ENCODE results near the gene EFNB2. TPM values are rescaled to one million over a fixed set of nuclear protein-coding genes. Genes with fewer than 3 reads are reported as not detected.
A peak's percentile ranks its signal among the peaks of the same experiment; 100 is the strongest.

The EFNB2 gene
- total RNA-seq, 4 donors from 2014 or later = 46.8 to 84.2 (median 77.6) TPM

GRCh38 chr13:106520251-106521054 lies 15.0 kb downstream of the EFNB2 start:
- WGBS, 2 donors (ENCODE audit: low coverage in 1 of 2) = 38 to 53% methylated on average over 9 to 12 of the region's 12 CpGs
- intact Hi-C loops (cut with DNase I; ENCODE audit: low total_unique reads) = no loop called here
- Histone ChIP-seq H3K4me1 (peaks cover 0 to 54% (median 27%) of the 10 kb centered on the region in 4 donors), H3K27me3 (no peaks in the 10 kb centered on the region), H3K4me3 (no peak overlapping the region), H3K27ac (peak overlapping the region in 1 of 4 donors; percentile 18), H3K9me3 (no peaks in the 10 kb centered on the region), H3K36me3 (no peaks in the 10 kb centered on the region)
- no peak for DNase-seq
- TF ChIP-seq, protein P1, sequence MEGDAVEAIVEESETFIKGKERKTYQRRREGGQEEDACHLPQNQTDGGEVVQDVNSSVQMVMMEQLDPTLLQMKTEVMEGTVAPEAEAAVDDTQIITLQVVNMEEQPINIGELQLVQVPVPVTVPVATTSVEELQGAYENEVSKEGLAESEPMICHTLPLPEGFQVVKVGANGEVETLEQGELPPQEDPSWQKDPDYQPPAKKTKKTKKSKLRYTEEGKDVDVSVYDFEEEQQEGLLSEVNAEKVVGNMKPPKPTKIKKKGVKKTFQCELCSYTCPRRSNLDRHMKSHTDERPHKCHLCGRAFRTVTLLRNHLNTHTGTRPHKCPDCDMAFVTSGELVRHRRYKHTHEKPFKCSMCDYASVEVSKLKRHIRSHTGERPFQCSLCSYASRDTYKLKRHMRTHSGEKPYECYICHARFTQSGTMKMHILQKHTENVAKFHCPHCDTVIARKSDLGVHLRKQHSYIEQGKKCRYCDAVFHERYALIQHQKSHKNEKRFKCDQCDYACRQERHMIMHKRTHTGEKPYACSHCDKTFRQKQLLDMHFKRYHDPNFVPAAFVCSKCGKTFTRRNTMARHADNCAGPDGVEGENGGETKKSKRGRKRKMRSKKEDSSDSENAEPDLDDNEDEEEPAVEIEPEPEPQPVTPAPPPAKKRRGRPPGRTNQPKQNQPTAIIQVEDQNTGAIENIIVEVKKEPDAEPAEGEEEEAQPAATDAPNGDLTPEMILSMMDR (IDR thresholded peaks at IDR 0.05) = peak in 4 of 5 experiments; percentile 19 to 32 (median 22)
- no peak for TF ChIP-seq POLR2A (IDR thresholded peaks at IDR 0.05)
- in situ Hi-C loops (cut with MboI; ENCODE audit: low pct_ligation_motif_present in 1 of 4, low pct_unique_long_range_greater_than_20kb in 1 of 4, low sequenced_read_pairs in 3 of 4) = loop anchor here in 2 of 4 donors (25.0 kb wide), 1 partner anchor 433 kb away; no protein-coding TSS in a partner anchor

- intact Hi-C loops (cut with DNase I; ENCODE audit: low total_unique reads) = no loop called here
- WGBS, 2 donors (ENCODE audit: low coverage in 1 of 2) = 87 to 89% methylated on average over 6 to 11 of the region's 11 CpGs
- peaks cover 0 to 39% (median 23%) of the 10 kb centered on the region in 4 donors for H3K4me1 ChIP-seq
- H3K36me3 ChIP-seq = no peaks in the 10 kb centered on the region
- no peaks in the 10 kb centered on the region for H3K27me3 ChIP-seq
- DNase-seq = no peak
- in situ Hi-C loops (cut with MboI; ENCODE audit: low pct_ligation_motif_present in 1 of 4, low pct_unique_long_range_greater_than_20kb in 1 of 4, low sequenced_read_pairs in 3 of 4) = loop anchor here in 2 of 4 donors (25.0 kb wide), 1 partner anchor 431 kb away; no protein-coding TSS in a partner anchor
- no peak overlapping the region for H3K4me3 ChIP-seq
- no peaks in the 10 kb centered on the region for H3K9me3 ChIP-seq
- no peak overlapping the region for H3K27ac ChIP-seq
- TF ChIP-seq EP300 (IDR thresholded peaks at IDR 0.05; ENCODE audit: low read depth) = no peak
- TF ChIP-seq, protein P1 (IDR thresholded peaks at IDR 0.05) = no peak
Measured at GRCh38 chr13:106518512-106518911, 16.9 kb downstream of the EFNB2 start.

DNA sequence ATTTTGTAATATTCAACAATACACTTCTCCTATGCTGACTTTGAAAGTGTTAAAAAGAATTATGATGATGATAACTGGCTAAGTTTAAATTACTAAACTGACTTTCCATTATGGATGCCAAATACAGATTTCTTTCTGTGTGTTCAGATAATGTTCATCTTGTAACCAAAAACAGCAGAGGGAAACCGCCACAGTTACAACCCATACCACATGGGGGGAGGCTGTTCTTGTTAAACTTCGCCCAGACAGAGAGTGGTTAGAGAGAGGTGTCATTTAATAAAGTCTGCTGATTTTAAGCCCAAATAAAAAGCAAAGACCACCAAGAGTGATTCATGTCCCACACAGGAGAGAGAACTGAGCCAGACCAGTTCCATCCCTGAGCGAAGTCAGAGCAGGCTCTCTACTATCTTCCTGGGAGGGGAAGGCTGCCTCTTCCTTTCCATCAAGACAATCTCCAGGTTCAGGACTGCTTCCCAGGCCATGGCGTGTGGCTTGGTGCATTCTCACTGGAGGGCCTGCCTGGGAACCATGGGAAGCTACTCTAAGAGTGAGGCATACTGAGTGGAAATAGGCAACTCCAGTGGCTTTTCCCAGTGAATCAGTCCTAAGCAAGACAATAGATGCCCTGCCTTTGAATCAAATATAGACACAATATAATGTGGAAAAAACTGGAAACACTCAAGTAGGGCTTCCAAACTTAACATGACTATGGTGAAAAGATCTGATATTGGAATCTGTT lies 18.2 kb downstream of the EFNB2 start:
- no peak for TF ChIP-seq EP300 (IDR thresholded peaks at IDR 0.05; ENCODE audit: low read depth)
- no peak for TF ChIP-seq POLR2AphosphoS5 (IDR thresholded peaks at IDR 0.05)
- TF ChIP-seq, protein P1 (IDR thresholded peaks at IDR 0.05) = no peak
- no peak for TF ChIP-seq POLR2A (IDR thresholded peaks at IDR 0.05)
- intact Hi-C loops (cut with DNase I; ENCODE audit: low total_unique reads) = no loop called here
- in situ Hi-C loops (cut with MboI; ENCODE audit: low pct_ligation_motif_present in 1 of 4, low pct_unique_long_range_greater_than_20kb in 1 of 4, low sequenced_read_pairs in 3 of 4) = loop anchor here in 2 of 4 donors (25.0 kb wide), 1 partner anchor 430 kb away; no protein-coding TSS in a partner anchor
- H3K4me3 ChIP-seq = no peak overlapping the region
- no peak overlapping the region for H3K27ac ChIP-seq
- H3K36me3 ChIP-seq = no peaks in the 10 kb centered on the region
- peaks cover 0 to 27% (median 12%) of the 10 kb centered on the region in 4 donors for H3K4me1 ChIP-seq
- DNase-seq = no peak
- H3K27me3 ChIP-seq = no peaks in the 10 kb centered on the region
- no peaks in the 10 kb centered on the region for H3K9me3 ChIP-seq
- 81 to 88% methylated on average over 2 to 4 of the region's 4 CpGs for WGBS, 2 donors (ENCODE audit: low coverage in 1 of 2)

- intact Hi-C loops (cut with DNase I; ENCODE audit: low total_unique reads) = no loop called here
- no peaks in the 10 kb centered on the region for H3K36me3 ChIP-seq
- WGBS, 2 donors (ENCODE audit: low coverage in 1 of 2) = 78 to 79% methylated on average over 3 to 5 of the region's 5 CpGs
- H3K27me3 ChIP-seq = no peaks in the 10 kb centered on the region
- TF ChIP-seq, protein P1 (IDR thresholded peaks at IDR 0.05) = no peak
- TF ChIP-seq POLR2A (IDR thresholded peaks at IDR 0.05) = no peak
- peaks cover 0 to 12% (median under 1%) of the 10 kb centered on the region in 4 donors for H3K4me1 ChIP-seq
- no peak overlapping the region for H3K27ac ChIP-seq
- no peaks in the 10 kb centered on the region for H3K9me3 ChIP-seq
- H3K4me3 ChIP-seq = no peak overlapping the region
- in situ Hi-C loops (cut with MboI; ENCODE audit: low pct_ligation_motif_present in 1 of 4, low pct_unique_long_range_greater_than_20kb in 1 of 4, low sequenced_read_pairs in 3 of 4) = loop anchor here in 2 of 4 donors (25.0 kb wide), 1 partner anchor 428 kb away; no protein-coding TSS in a partner anchor
- DNase-seq = no peak
Measured at GRCh38 chr13:106515635-106516254, 19.7 kb downstream of the EFNB2 start.
